GM23338 (cell line): Measurements from ENCODE around the gene RGL3. TPM values are rescaled to one million over a fixed set of nuclear protein-coding genes. Genes with fewer than 3 reads are reported as not detected.
"Not testable (repeated sequence)": the region's sequence is repeated elsewhere in the genome, so short reads cannot be mapped to it uniquely, and the experiment has no call there.

Experiments
- ATAC-seq: fragments of 200-7000 bp; cut with Tn5 transposase; 3 replicates; pipeline ENCODE4 v1.9.1; 2020
- DNase-seq: peaks from one replicate; pipeline ENCODE4 v3.0.0-alpha.2; 2015; ENCODE audit warnings: low spot score
- H2AFZ ChIP-seq: fragments of 200-600 bp; sonication (generic); 2 replicates; pipeline ENCODE4 v1.8.0; 2016; ENCODE audit warnings: antibody characterized with exemption, mild to moderate bottlenecking, moderate library complexity
- H3F3A ChIP-seq: fragments of 200-600 bp; sonication (generic); replicated peaks from 2 replicates; pipeline ENCODE4 v1.8.0; 2017; ENCODE audit warnings: antibody characterized with exemption, mixed run types, low read depth
- H3K27ac ChIP-seq: fragments of 200-600 bp; sonication (generic); 2 replicates; pipeline ENCODE4 v1.6.1; 2016; ENCODE audit warnings: low read depth
- H3K27me3 ChIP-seq: fragments of 200-600 bp; sonication (generic); 2 replicates; pipeline ENCODE4 v1.8.0; 2016; ENCODE audit warnings: mild to moderate bottlenecking, mixed run types, moderate library complexity; ENCODE audit not compliant: insufficient read depth
- H3K36me3 ChIP-seq: fragments of 200-600 bp; sonication (generic); 2 replicates; pipeline ENCODE4 v1.8.0; 2016; ENCODE audit warnings: mild to moderate bottlenecking; ENCODE audit not compliant: insufficient read depth
- H3K4me1 ChIP-seq: fragments of 200-600 bp; sonication (generic); 2 replicates; pipeline ENCODE4 v1.8.0; 2016; ENCODE audit warnings: mild to moderate bottlenecking, moderate library complexity; ENCODE audit not compliant: insufficient read depth
- H3K4me2 ChIP-seq: fragments of 200-600 bp; sonication (generic); 2 replicates; pipeline ENCODE4 v1.7.1; 2017; ENCODE audit warnings: mixed run types
- H3K4me3 ChIP-seq: fragments of 200-600 bp; sonication (generic); 2 replicates; pipeline ENCODE4 v1.6.1; 2016; ENCODE audit warnings: mixed run types
- H3K79me2 ChIP-seq: fragments of 200-600 bp; sonication (generic); replicated peaks from 2 replicates; pipeline ENCODE4 v1.8.0; 2017; ENCODE audit warnings: mild to moderate bottlenecking; ENCODE audit not compliant: insufficient read depth
- H3K9me2 ChIP-seq: fragments of 200-600 bp; sonication (generic); 2 replicates; pipeline ENCODE4 v1.8.0; 2017; ENCODE audit not compliant: insufficient read depth
- H4K20me1 ChIP-seq: fragments of 200-600 bp; sonication (generic); replicated peaks from 2 replicates; pipeline ENCODE4 v1.8.0; 2017; ENCODE audit warnings: mild to moderate bottlenecking; ENCODE audit not compliant: insufficient read depth
- H3K27ac Mint-ChIP-seq: 2 replicates; pipeline ENCODE4 v1.8.0; 2020; ENCODE audit warnings: inconsistent platforms, mild to moderate bottlenecking, moderate library complexity, mixed read lengths
- H3K27me3 Mint-ChIP-seq: 3 replicates; pipeline ENCODE4 v1.8.0; 2022; ENCODE audit warnings: low read depth, mild to moderate bottlenecking, moderate library complexity, mixed read lengths, inconsistent platforms; ENCODE audit not compliant: insufficient read depth, poor library complexity
- H3K36me3 Mint-ChIP-seq: 3 replicates; pipeline ENCODE4 v1.8.0; 2021; ENCODE audit warnings: low read depth, mild to moderate bottlenecking, inconsistent platforms, moderate library complexity, mixed read lengths
- H3K4me1 Mint-ChIP-seq: 3 replicates; pipeline ENCODE4 v1.8.0; 2020; ENCODE audit warnings: mild to moderate bottlenecking, inconsistent platforms, mixed read lengths
- H3K4me3 Mint-ChIP-seq: 3 replicates; pipeline ENCODE4 v1.8.0; 2021; ENCODE audit warnings: moderate library complexity, mild to moderate bottlenecking, inconsistent platforms, mixed read lengths
- H3K9me3 Mint-ChIP-seq: 3 replicates; pipeline ENCODE4 v1.8.0; 2020; ENCODE audit warnings: moderate library complexity, mild to moderate bottlenecking, inconsistent platforms, mixed read lengths
- CREB1 ChIP-seq: fragments of 250-450 bp; sonication (Bioruptor Pico); IDR thresholded peaks from 2 replicates; pipeline ENCODE4 v1.5.0; 2020; ENCODE audit warnings: low read depth, mild to moderate bottlenecking, moderate library complexity
- EZH2phosphoT487 ChIP-seq: fragments of 200-600 bp; sonication (generic); IDR thresholded peaks from one replicate; pipeline ENCODE4 v1.8.1; 2018; ENCODE audit warnings: antibody characterized with exemption; ENCODE audit not compliant: unreplicated experiment
- JUNB ChIP-seq: IDR thresholded peaks from one replicate; pipeline ENCODE4 v1.6.1; 2016; ENCODE audit warnings: antibody characterized with exemption; ENCODE audit not compliant: unreplicated experiment
- NANOG ChIP-seq: IDR thresholded peaks from 2 replicates; pipeline ENCODE4 v1.6.1; 2016; ENCODE audit warnings: antibody characterized with exemption, borderline replicate concordance
- ZNF114 ChIP-seq: fragments of 250-450 bp; sonication (Bioruptor Pico); IDR thresholded peaks from 2 replicates; pipeline ENCODE4 v1.5.0; 2020; ENCODE audit warnings: mild to moderate bottlenecking, moderate library complexity
- ZNF331 ChIP-seq: fragments of 250-450 bp; sonication (Bioruptor Pico); IDR thresholded peaks from 2 replicates; pipeline ENCODE4 v1.5.0; 2020; ENCODE audit warnings: low read depth, mild to moderate bottlenecking, moderate library complexity
- polyA plus RNA-seq: library from polyadenylated mRNA; unstranded; fragments of >200 nt; fragmentation: Nextera tagmentation; extraction: Ambion mirVana; gene quantifications from 2 replicates; pipeline ENCODE4 v1.2.1, GENCODE V29; 2016
- total RNA-seq: library from RNA; depleted of rRNA; stranded (reverse); fragments of >200 nt; shearing (Covaris generic); gene quantifications from 2 replicates; pipeline ENCODE4 v1.2.3, GENCODE V29; 2014
- TF ChIP-seq, protein P1 (sequence below), 2 experiments: fragments of 200-600 bp in 1 of 2; sonication (generic) in 1 of 2; conservative IDR thresholded peaks; 2 replicates each; pipeline versions ENCODE4 v1.5.1 to v1.6.1; 2016 to 2017; ENCODE audit warnings: antibody characterized with exemption in 2 of 2, low read depth in 2 of 2, mild to moderate bottlenecking in 2 of 2, moderate library complexity in 1 of 2
- TF ChIP-seq, protein P2 (sequence below): IDR thresholded peaks from 2 replicates; pipeline ENCODE4 v1.6.1; 2016; ENCODE audit warnings: antibody characterized with exemption

Gene RGL3
- total and polyA plus RNA-seq, 2 experiments from 2014 or later = 48.8 to 49.4 TPM

DNA sequence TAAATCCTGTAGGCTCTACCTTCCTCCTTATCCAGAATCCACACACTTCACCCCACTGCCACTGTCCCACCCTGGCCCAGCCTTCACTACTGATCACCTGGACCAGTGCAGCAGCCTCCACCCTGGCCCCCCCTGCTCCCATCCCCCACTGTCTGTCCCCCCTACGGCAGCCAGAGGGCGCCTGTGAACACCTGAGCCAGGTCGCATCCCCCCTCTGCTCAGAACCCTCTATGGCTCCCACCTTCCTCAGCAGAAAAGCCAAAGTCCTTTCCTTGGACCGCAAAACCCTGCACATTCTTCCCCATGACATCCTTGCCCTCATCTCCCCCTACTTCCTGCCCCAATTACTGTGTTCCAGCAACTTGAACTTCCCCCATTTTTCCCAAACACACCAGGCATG, 41.1 kb upstream of the RGL3 start:
- Mint-ChIP-seq H3K4me3 (no peak overlapping the region), H3K27me3 (peaks cover 3% of the 10 kb centered on the region), H3K36me3 (no peaks in the 10 kb centered on the region), H3K9me3 (no peaks in the 10 kb centered on the region), H3K4me1 (no peaks in the 10 kb centered on the region), H3K27ac (no peak overlapping the region)
- Histone ChIP-seq H3K9me2 (no peaks in the 10 kb centered on the region), H3K27ac (no peak overlapping the region), H3K36me3 (no peaks in the 10 kb centered on the region), H3K4me1 (no peaks in the 10 kb centered on the region), H4K20me1 (no peaks in the 10 kb centered on the region), H3K79me2 (no peaks in the 10 kb centered on the region), H3K4me2 (no peak overlapping the region), H3F3A (0 out of 2 replicates have a peak, but pooled peaks cover 11% of the 10 kb centered on the region), H3K27me3 (no peaks in the 10 kb centered on the region), H3K4me3 (no peak overlapping the region), H2AFZ (no peak overlapping the region)
- TF ChIP-seq, protein P1, sequence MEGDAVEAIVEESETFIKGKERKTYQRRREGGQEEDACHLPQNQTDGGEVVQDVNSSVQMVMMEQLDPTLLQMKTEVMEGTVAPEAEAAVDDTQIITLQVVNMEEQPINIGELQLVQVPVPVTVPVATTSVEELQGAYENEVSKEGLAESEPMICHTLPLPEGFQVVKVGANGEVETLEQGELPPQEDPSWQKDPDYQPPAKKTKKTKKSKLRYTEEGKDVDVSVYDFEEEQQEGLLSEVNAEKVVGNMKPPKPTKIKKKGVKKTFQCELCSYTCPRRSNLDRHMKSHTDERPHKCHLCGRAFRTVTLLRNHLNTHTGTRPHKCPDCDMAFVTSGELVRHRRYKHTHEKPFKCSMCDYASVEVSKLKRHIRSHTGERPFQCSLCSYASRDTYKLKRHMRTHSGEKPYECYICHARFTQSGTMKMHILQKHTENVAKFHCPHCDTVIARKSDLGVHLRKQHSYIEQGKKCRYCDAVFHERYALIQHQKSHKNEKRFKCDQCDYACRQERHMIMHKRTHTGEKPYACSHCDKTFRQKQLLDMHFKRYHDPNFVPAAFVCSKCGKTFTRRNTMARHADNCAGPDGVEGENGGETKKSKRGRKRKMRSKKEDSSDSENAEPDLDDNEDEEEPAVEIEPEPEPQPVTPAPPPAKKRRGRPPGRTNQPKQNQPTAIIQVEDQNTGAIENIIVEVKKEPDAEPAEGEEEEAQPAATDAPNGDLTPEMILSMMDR (conservative IDR thresholded peaks at IDR 0.05; ENCODE audit: low read depth in 2 of 2) = peak; percentile 49 to 69
- TF ChIP-seq ZNF114 = no peak
- DNase-seq (no peak), ATAC-seq (no peak)

DNA sequence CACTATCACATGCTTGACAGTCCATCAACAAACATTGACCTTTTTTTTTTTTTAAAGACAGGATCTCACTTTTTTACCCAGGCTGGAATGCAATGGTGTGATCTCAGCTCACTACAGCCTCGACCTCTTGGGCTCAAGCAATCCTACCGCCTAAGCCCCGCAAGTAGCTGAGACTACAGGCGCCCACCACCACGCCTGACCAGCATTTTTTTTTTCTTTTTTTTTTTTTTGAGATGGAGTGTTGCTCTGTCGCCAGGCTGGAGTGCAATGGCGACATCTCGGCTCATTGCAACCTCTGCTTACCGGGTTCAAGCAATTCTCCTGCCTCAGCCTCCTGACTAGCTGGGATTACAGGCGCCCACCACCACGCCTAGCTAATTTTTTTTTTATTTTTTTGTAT, 39.8 kb upstream of the RGL3 start:
- H3F3A ChIP-seq, H3K36me3 ChIP-seq, H3K27ac Mint-ChIP-seq, H3K27me3 Mint-ChIP-seq, H3K9me3 Mint-ChIP-seq, H3K4me1 ChIP-seq, H3K36me3 Mint-ChIP-seq, H3K4me3 ChIP-seq, H4K20me1 ChIP-seq, H3K9me2 ChIP-seq, H3K27ac ChIP-seq, H3K4me3 Mint-ChIP-seq, H3K4me1 Mint-ChIP-seq, DNase-seq, H3K27me3 ChIP-seq, ATAC-seq, H2AFZ ChIP-seq, H3K79me2 ChIP-seq, H3K4me2 ChIP-seq: not testable (repeated sequence)

DNA sequence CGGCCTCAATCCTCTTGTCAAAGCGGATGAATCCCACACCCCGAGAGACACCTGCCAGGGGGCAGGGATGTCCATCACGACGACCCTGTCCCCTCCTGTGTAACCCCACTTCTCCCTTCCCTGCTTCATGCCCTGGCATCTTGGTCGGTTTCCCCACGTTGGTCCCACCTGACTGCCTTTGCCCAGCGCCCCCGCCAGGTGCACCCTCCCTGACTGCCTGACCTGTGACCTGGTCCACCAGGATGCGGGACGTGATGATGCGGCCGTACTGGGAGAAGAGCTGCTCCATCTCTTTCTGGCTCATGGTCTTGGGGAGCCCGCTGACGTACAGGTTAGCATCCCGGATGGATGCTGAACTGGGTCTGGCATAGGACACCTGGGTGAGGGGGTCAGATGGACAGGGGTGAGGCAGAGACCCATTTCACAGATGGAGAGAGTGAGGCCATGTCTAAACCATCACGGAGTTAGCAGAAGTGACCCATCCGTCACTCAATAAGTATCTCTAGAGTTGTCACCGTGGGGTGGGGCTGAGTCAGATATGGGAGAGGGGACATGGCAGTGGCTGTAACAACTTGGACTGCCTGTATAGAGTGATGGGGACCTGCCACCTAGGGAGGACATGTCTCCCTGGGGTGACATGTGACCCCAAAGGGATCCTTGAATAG, 39.3 kb upstream of the RGL3 start:
- H3K79me2 ChIP-seq = no peaks in the 10 kb centered on the region
- peaks cover 6% of the 10 kb centered on the region; the same call in 1 of the 2 replicates for H3K4me1 ChIP-seq
- no peak overlapping the region for H3K27ac ChIP-seq
- Mint-ChIP-seq H3K27me3 (peaks cover 6% of the 10 kb centered on the region), H3K36me3 (no peaks in the 10 kb centered on the region), H3K4me3 (no peak overlapping the region; the same call in 2 of the 3 replicates), H3K4me1 (peaks cover 4% of the 10 kb centered on the region), H3K9me3 (no peaks in the 10 kb centered on the region), H3K27ac (no peak overlapping the region)
- no peak overlapping the region for H2AFZ ChIP-seq
- no peak for DNase-seq
- H3K27me3 ChIP-seq = no peaks in the 10 kb centered on the region
- no peak for ATAC-seq
- 0 out of 2 replicates have a peak, but pooled peaks cover 10% of the 10 kb centered on the region for H3F3A ChIP-seq
- H3K9me2 ChIP-seq = no peaks in the 10 kb centered on the region
- H3K36me3 ChIP-seq = no peaks in the 10 kb centered on the region
- no peak overlapping the region for H3K4me2 ChIP-seq
- no peaks in the 10 kb centered on the region for H4K20me1 ChIP-seq
- TF ChIP-seq EZH2phosphoT487 (no peak), ZNF331 (CRISPR knock-in tag) (no peak), JUNB (no peak), CREB1 (CRISPR knock-in tag) (no peak), NANOG (no peak)
- TF ChIP-seq, protein P2, sequence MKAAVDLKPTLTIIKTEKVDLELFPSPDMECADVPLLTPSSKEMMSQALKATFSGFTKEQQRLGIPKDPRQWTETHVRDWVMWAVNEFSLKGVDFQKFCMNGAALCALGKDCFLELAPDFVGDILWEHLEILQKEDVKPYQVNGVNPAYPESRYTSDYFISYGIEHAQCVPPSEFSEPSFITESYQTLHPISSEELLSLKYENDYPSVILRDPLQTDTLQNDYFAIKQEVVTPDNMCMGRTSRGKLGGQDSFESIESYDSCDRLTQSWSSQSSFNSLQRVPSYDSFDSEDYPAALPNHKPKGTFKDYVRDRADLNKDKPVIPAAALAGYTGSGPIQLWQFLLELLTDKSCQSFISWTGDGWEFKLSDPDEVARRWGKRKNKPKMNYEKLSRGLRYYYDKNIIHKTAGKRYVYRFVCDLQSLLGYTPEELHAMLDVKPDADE = no peak
- H3K4me3 ChIP-seq = no peak overlapping the region
